GM21381 (cell line): ENCODE measurements around the gene PSEN2.
"Not testable (repeated sequence)": the region's sequence is repeated elsewhere in the genome, so short reads cannot be mapped to it uniquely, and the experiment has no call there.

Experiments
- ATAC-seq: cut with Tn5 transposase; IDR thresholded peaks from one replicate; pipeline ENCODE4 v1.9.1; 2021; ENCODE audit warnings: mild to moderate bottlenecking, moderate library complexity; ENCODE audit not compliant: unreplicated experiment

The PSEN2 gene

GRCh38 chr1:226870401-226871279 is at the start of gene PSEN2:
Gene PSEN2, plus strand, starts transcription at chr1:226870616. Its CDS starts 11,292 bp downstream, at chr1:226881908.
- ATAC-seq, result peak; percentile 94

GRCh38 chr1:226820941-226821718 is 49.3 kb upstream of the PSEN2 start:
- no peak for ATAC-seq

GRCh38 chr1:226821719-226822085 is 48.7 kb upstream of the PSEN2 start:
- ATAC-seq, result no peak

- no peak for ATAC-seq
These were observed 46.8 kb upstream of the PSEN2 start for GRCh38 chr1:226823643-226824042.

- no peak for ATAC-seq
These were observed 45.2 kb upstream of the PSEN2 start for GRCh38 chr1:226825037-226825745.

- no peak for ATAC-seq
These were observed 44.7 kb upstream of the PSEN2 start for GRCh38 chr1:226825746-226826100.

GRCh38 chr1:226826479-226827261 is 43.7 kb upstream of the PSEN2 start:
- no peak for ATAC-seq

- no peak for ATAC-seq
These were observed 43.0 kb upstream of the PSEN2 start for GRCh38 chr1:226827458-226827857.

- ATAC-seq, result peak; percentile 95
These were observed 42.4 kb upstream of the PSEN2 start for GRCh38 chr1:226827968-226828513.

GRCh38 chr1:226829105-226829504 is 41.3 kb upstream of the PSEN2 start:
- no peak for ATAC-seq

- ATAC-seq, result no peak
These were observed 38.5 kb upstream of the PSEN2 start for GRCh38 chr1:226831953-226832352.

GRCh38 chr1:226832613-226833012 is 37.8 kb upstream of the PSEN2 start:
- ATAC-seq, result no peak

GRCh38 chr1:226834179-226834578 is 36.2 kb upstream of the PSEN2 start:
- ATAC-seq, result not testable (repeated sequence)

- ATAC-seq, result not testable (repeated sequence)
These were observed 35.0 kb upstream of the PSEN2 start for GRCh38 chr1:226835396-226835795.

- not testable (repeated sequence) for ATAC-seq
These were observed 32.5 kb upstream of the PSEN2 start for GRCh38 chr1:226837966-226838365.

- ATAC-seq, result no peak
These were observed 32.0 kb upstream of the PSEN2 start for GRCh38 chr1:226838456-226838855.

- ATAC-seq, result no peak
These were observed 24.8 kb upstream of the PSEN2 start for GRCh38 chr1:226845624-226846023.

GRCh38 chr1:226846786-226847185 is 23.6 kb upstream of the PSEN2 start:
- ATAC-seq, result no peak

- ATAC-seq, result not testable (repeated sequence)
These were observed 15.9 kb upstream of the PSEN2 start for GRCh38 chr1:226854548-226854947.

- no peak for ATAC-seq
These were observed 7.5 kb upstream of the PSEN2 start for GRCh38 chr1:226862890-226863289.
